ENCODE data around the gene SLC4A1. TPM values are rescaled to one million over a fixed set of nuclear protein-coding genes. Genes with fewer than 3 reads are reported as not detected.

The SLC4A1 gene
- total RNA-seq, 1 donor from 2014 or later: not detected

GRCh38 chr17:44268709-44269534, 987 bp upstream of the SLC4A1 start:
- no peak for TF ChIP-seq CTCF (IDR thresholded peaks at IDR 0.05; ENCODE audit: unreplicated experiment)
- no peak for DNase-seq (ENCODE audit: low spot score in 2 of 2, unreplicated experiment in 2 of 2)
- H3K27me3 Mint-ChIP-seq (ENCODE audit: low read depth): peaks cover 8% of the 10 kb centered on the region
- no peaks in the 10 kb centered on the region for H3K36me3 Mint-ChIP-seq
- no peaks in the 10 kb centered on the region for H3K9me3 Mint-ChIP-seq
- H3K4me3 Mint-ChIP-seq: no peak overlapping the region
- H3K27ac Mint-ChIP-seq: no peak overlapping the region
- no peaks in the 10 kb centered on the region for H3K4me1 Mint-ChIP-seq

GRCh38 chr17:44267165-44267455, 825 bp downstream of the SLC4A1 start:
- no peak for TF ChIP-seq CTCF (IDR thresholded peaks at IDR 0.05; ENCODE audit: unreplicated experiment)

DNA sequence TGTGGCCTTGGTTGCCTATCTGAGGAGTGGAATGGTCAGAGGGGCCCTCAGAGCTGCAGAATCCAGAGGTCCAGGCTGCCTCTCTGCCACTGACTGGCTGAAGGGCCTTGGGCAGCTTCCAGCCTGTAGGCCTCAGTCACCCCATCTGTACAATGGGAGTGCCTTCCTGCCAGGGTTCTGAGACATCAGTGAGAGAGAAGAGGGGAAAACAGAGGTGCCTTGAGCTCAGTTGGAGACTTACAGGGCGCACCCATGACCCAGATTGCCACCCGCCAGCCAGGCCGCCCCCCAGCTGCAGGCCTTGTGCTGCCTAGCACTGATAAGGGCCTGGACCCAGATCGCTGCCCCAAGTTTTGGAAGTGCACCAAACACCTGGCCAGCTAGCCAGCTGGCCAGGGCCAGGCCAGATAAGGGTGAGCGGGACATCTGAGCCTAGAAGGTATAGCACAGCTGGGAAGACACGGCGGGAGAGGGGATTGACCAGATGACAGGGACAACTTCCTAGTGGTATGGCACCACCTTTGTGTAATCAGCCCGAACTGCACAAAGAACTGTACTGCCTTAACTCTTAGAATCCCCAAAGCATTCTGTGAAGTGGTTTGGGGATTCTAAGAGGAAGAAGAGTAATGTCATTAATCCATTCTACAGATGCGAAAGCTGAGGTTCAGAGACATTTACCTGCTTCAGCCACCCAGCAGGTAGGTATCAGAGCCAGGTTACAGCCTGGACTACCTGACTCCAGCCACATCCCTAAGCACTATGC, 1.4 kb downstream of the SLC4A1 start:
- Mint-ChIP-seq H3K27ac (no peak overlapping the region), H3K4me1 (no peaks in the 10 kb centered on the region), H3K4me3 (no peak overlapping the region), H3K9me3 (no peaks in the 10 kb centered on the region), H3K36me3 (no peaks in the 10 kb centered on the region), H3K27me3 (ENCODE audit: low read depth) (peaks cover 17% of the 10 kb centered on the region)
- DNase-seq (ENCODE audit: low spot score in 2 of 2, unreplicated experiment in 2 of 2): no peak
- no peak for TF ChIP-seq CTCF (IDR thresholded peaks at IDR 0.05; ENCODE audit: unreplicated experiment)

More at GRCh38 chr17:44267165-44267455, 825 bp downstream of the SLC4A1 start:
- no peak for DNase-seq (ENCODE audit: low spot score in 2 of 2, unreplicated experiment in 2 of 2)
- Mint-ChIP-seq H3K9me3 (no peaks in the 10 kb centered on the region), H3K27me3 (ENCODE audit: low read depth) (peaks cover 17% of the 10 kb centered on the region), H3K4me1 (no peaks in the 10 kb centered on the region), H3K36me3 (no peaks in the 10 kb centered on the region), H3K4me3 (no peak overlapping the region), H3K27ac (no peak overlapping the region)

- no peaks in the 10 kb centered on the region for H3K36me3 Mint-ChIP-seq
- no peak for DNase-seq (ENCODE audit: low spot score in 2 of 2, unreplicated experiment in 2 of 2)
- H3K4me1 Mint-ChIP-seq: no peaks in the 10 kb centered on the region
- peaks cover 13% of the 10 kb centered on the region for H3K27me3 Mint-ChIP-seq (ENCODE audit: low read depth)
- H3K4me3 Mint-ChIP-seq: no peak overlapping the region
- no peaks in the 10 kb centered on the region for H3K9me3 Mint-ChIP-seq
- H3K27ac Mint-ChIP-seq: no peak overlapping the region
- no peak for TF ChIP-seq CTCF (IDR thresholded peaks at IDR 0.05; ENCODE audit: unreplicated experiment)
Observed at GRCh38 chr17:44263345-44263902, 4.5 kb downstream of the SLC4A1 start.

DNA sequence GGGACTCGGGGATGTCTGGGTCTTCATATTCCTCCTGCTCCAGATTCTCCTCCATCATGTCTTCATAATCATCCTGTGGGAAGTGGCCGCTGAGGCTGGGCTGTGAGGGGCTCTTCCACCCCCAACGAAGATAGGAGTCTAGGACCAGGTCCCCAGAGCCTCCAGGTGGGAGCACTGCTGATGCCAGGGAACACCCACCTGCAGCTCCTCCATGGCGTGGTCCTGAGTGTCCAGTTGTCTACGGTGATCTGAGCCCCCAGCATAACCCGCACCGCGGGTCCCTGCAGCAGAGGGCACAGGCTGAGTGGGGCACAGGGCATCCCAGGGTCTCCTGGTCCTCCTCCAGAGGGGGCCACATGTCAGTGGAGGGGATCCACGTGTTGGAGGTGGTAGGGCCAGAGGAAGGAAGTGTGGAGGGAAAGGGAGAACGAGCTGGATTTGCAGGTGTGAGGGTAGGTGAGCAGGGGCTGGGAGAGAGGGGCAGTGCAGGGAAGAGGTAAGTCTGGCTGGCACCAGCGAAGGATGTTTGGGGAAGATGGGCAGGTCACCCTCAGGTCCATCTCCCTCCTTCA, 5.2 kb downstream of the SLC4A1 start:
- no peaks in the 10 kb centered on the region for H3K4me1 Mint-ChIP-seq
- no peak overlapping the region for H3K27ac Mint-ChIP-seq
- H3K27me3 Mint-ChIP-seq (ENCODE audit: low read depth): peaks cover 12% of the 10 kb centered on the region
- DNase-seq (ENCODE audit: low spot score in 2 of 2, unreplicated experiment in 2 of 2): no peak
- no peak for TF ChIP-seq CTCF (IDR thresholded peaks at IDR 0.05; ENCODE audit: unreplicated experiment)
- no peak overlapping the region for H3K4me3 Mint-ChIP-seq
- no peaks in the 10 kb centered on the region for H3K9me3 Mint-ChIP-seq
- H3K36me3 Mint-ChIP-seq: no peaks in the 10 kb centered on the region
